ENCODE data around the gene NRG2.

NRG2 gene

GRCh38 chr5:140040358-140040757 lies 2.7 kb downstream of the NRG2 start:
- no peak for ATAC-seq

DNA sequence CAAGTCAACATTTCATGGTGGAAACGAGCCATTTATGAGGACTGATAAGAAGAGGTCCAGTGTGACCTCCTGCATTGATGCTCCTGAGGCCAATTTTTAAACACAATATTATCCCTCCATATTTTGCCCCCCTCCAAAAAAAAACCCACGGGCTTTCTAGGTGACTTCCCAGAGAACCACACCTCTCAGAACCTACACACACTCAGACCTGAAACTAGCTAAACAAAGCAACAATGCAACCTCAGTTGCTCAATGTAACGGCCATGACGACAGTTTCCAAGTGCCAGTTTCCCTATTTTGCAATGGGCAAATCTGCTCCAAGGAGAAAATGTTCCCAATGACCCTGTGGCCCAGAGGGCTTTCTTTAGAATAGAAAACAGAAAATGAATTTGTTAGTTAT lies 3.5 kb downstream of the NRG2 start:
- ATAC-seq: no peak

DNA sequence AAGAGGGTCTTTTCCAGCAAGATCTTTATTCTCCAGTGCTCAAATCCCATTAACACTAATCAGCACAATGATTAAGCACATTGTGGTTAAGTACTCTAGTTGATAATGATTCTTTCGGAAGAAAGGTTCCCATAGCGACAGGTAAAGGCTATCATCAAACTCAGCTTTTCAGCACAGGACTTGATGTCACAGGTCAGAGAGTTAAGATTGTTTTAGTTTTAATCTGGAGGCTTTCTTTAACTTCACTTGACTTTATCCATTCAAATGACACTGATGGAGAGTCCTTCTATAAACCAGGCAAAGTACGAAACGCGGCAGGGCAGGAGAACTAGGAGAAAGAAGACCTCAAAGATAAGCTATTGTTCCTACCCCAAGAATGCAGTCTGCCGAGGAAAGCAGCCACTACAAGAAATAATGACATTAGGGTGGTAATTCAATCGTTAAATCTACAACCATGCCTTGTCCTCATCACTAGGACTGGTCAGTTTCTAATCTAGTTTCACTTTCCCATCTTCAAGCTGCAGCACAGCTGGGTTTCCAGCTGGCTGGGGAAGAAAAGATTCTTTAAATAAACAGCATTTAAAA lies 4.6 kb downstream of the NRG2 start:
- ATAC-seq: no peak

DNA sequence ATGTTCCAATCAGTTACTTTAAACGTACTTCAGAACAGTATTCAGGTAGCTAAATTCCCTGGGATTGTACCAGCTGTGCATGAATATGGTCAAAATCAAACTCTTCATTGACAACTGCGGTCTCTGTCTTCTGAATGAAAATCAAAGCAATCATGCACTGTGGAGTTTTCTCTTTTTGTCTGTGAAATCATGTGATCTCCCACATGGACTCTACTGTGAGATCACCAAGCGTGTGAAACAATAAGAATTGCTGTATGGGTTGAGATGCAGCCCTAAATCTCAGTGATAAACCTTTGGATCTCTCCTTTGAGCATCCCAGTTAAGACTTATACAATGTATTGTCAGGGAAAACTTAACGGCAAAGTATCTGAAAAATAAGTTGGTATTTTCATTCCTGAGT lies 6.1 kb downstream of the NRG2 start:
- ATAC-seq: no peak

GRCh38 chr5:140035881-140036280 lies 7.2 kb downstream of the NRG2 start:
- no peak for ATAC-seq

DNA sequence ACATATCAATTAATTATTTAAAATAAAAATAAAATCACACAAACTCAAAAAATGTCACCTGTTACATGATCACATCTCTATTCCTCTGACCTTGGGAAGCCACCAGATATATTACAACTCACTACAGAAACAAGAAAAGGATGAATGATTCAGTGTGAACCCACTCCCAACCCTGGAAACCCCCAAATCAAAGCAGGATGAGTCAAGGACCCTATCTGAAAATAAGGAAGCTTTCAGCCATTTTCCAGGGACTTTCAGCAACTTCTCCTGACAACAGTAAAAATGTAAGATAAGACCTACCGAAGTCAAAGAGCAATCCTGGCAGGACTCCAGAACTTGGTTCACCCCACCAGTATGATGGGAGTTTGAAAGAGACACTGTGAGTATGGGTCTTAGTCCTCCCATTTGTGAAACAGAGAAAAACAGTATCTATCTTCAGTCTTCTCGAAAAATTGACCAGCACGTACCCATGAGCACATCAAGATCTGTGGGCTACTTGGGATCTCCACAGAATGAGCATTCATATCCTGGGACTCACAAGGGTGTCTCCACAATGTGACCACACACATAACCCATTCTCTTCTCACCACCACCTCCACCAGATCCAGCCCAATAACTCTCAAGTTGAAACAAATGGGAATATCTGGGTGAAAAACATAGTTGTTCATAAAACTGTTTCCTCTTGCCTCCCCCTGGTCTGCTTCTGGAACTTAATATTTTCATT lies 9.9 kb downstream of the NRG2 start:
- ATAC-seq: no peak

GRCh38 chr5:140032296-140032695 lies 10.8 kb downstream of the NRG2 start:
- no peak for ATAC-seq

GRCh38 chr5:140027807-140028206 lies 15.3 kb downstream of the NRG2 start:
- ATAC-seq: no peak

DNA sequence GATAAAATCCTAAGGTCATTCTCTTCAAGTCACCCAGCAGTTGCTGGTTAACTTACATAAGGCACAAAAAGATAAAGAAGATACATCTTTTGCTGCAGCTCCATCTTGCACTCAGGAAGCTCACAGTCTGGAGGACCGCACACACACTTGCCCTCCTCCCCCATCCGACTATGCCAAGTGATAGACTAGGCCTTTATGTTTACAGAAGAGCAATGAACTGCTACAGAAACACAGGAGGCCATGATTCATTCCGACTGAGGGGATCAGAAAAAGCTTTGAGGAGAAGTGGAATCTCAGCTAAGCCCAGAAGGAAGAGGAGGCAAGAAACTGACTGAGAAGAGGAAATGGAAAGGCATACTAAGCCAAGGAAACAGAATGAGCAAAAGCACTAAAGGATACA lies 17.4 kb downstream of the NRG2 start:
- no peak for ATAC-seq

DNA sequence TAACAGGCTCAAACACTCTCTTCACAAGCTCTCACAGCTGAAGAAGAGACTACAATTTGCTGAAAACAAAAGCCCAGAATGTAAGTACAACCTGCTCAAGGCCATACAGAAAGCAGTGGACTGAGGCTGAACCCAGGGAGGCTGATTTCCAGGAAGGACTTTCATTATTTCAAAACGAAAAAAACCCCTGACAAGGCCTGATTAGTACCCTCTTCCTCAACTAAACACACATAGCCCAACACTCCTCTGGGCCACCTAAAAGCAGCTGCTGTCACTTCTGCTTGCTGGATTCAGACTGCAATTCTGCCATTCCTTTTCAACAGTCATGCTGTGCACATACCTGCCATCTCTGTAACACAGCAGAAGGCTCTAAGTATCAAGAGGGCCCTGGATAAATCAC lies 18.2 kb downstream of the NRG2 start:
- ATAC-seq: no peak

DNA sequence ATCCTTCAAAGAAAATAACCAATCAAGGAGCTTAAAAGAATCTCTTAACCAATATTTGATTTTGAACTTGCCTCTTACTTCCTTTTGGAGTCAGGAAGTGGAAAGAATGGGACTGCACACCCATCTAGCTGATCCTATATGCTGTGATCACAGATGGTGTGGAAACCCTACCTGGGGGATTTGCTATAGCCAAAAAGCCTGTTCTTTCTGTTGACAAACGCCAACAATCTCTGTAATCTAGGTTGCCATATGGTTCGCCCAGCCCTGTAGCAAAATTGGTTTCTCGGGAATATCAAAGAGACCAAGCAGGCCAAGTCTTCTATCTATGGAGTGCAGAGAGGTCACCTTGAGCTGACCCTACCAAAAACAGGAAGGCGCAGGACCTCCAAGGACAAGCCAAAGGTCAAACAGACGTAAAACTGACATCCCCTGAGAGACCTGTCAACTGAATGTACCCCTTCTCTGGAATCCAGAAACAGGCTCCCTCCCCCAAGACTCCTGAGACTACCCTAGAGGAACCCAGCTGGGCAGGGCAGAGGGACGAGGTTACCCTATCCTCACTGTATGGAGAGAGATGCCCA lies 19.4 kb downstream of the NRG2 start:
- ATAC-seq: no peak

DNA sequence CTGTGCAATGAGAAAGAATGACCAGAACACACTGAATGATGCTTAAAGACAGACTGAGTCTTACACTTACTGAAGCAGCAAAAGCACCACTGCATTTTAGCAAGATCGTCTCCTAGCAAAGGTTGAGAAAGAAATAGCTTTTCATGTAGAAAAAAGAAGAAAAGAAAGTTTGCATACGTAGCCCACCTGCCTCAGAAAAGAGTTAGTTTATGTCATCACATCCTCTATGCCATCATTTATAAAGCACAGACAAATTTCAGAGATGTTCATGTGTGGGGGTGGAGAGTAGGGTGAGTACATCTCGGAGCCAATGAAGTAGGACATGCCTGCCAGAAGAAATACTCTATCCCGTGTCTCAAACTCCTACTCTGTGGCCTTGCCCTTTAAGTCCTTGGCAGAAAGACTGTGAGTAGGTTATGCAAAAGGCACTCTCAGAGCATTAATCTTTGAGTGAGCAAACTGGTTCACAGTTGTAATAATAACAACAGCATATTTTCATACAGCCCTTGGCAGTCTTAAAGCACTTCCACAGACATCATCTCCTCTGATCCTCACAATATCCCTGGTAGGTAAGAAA lies 22.4 kb downstream of the NRG2 start:
- no peak for ATAC-seq

DNA sequence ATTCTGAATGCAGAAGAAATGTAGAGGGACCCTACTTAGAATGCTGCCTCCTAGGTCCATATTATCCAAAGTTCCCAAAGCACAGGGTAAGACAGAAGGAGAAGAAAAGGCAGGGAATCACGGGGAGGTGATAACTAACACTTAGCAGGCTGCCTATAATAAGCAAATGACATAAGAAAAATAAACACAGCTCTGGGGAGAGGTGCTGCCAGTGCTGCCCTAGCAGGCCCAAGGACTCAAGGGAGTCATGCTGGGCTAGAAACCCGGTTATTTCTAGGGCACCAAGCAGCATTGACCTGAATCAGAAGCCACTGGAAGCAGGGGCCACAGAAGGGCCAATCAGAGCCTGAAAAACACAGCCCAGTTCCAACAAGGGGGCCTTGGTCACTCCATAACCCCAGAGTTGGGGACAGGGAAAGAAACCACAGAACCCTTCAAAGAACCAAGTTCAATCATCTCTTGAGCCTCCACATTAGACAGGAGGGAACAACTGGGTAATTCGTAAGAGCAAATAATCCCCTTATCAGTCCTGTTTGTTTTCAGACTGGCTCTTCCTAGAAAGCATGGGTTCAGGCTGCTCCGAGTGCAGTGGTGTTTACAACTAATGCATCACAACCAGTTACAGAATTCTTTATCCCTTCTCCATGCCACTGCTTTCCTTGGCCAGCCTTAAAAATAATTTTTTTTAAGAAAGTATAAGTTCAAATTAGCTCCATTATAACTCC lies 24.0 kb downstream of the NRG2 start:
- ATAC-seq: no peak

DNA sequence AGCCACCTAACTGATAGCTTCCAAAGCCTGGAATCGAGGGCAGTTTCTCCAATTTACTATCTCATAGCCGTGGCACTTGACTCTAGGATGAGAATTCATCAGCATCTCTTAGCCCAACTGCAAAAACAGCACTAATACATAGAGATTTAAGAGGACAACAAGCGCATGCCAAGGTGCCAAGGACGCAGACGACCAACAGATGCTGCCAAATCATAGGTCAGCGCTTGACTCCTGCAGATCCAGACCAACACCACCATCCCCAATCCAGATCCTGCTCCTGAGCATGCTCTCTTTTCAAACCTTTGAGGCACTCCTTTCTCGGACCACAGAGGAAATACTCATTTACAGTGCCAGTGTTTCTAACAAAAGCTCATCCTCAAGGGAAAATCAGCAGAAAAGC lies 24.6 kb downstream of the NRG2 start:
- ATAC-seq: no peak

DNA sequence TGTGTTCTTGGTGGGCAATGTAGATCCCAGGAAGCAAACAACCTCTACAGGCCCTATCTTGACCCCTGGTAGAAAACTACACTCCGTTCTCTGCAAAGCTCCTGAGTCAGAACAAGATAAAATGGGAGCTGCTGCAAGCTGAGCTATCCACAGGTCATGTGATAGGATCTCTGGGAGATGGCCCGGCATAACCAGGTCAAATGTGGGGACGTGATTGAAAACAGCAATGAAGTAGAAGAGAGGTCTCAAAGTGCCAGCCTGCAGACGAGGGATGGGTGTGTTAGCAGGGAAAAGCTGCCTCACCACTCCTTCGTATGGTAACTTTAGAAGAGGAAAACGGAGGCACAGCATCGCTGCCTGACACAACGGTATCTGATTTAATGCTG lies 25.0 kb downstream of the NRG2 start:
- ATAC-seq: no peak

DNA sequence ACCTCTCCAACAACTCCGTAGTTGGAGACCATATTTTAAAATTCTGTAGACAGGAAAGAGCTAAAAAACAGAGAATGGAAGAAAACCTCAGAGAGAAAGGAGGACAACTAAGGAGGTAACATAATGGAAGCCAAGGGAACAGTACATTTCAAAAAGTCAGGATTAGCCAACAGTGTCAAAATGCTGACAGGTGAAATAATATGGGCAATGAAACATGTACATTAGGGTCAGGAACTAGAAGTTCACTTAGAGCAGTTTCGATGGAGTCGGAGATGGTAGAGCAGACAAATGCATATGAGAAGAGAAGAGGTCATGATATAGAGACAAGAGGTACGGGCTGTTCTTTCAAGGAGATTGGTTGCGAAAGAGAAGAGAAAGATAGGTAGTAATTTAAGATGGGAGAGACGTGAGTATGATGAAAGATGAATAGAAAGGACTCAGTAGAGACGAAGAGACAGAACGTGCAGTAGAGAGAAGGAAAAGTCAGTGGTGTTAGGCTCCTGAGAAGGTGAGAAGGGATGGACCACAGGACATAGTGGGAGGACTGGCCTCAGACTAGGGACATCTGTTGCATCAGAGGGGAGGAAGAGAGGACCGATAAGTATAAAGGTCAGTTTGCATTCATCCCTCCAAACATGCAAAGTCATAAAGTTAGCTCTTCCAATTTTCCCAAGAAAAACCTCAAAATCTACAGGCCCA lies 25.6 kb downstream of the NRG2 start:
- no peak for ATAC-seq

DNA sequence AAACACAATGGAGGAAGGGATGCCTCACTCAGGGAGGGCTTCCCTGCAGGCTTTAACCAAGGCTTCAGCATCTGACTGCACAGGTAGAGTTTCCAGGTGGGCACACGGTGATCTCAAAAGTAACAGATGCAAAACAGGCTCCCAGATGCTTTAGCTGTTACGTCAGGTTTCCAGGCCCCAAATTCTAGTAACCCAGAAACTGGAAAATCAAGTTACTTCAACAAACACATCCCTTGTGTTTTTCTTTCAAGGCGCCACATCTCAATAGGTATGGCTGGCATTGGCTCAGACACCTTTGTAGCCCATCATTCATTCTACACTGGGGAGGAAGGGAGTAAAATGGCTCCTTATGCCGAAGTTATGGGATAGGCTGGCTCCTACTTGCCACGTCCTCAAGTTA lies 27.4 kb downstream of the NRG2 start:
- no peak for ATAC-seq

GRCh38 chr5:140014751-140015150 lies 28.3 kb downstream of the NRG2 start:
- ATAC-seq: no peak

DNA sequence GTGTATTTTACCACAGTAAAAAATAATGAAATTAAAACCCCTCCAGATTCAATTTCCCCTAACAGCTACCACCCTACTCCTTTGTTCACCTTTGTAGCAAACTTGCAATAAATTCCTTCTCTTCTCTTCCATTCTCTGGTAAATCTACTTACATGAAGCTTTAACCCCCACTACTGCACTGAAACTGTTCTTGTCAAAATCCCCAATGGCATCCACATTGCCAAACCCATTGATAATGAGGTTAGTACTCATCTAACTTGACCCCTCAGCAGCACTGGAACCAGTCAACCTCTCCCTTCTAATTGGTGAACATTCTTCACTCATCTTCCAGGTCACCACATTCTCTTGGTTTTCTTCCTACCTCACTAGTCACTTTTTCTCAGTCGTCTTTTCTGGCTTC lies 29.6 kb downstream of the NRG2 start:
- no peak for ATAC-seq

GRCh38 chr5:140012443-140012842 lies 30.7 kb downstream of the NRG2 start:
- no peak for ATAC-seq

DNA sequence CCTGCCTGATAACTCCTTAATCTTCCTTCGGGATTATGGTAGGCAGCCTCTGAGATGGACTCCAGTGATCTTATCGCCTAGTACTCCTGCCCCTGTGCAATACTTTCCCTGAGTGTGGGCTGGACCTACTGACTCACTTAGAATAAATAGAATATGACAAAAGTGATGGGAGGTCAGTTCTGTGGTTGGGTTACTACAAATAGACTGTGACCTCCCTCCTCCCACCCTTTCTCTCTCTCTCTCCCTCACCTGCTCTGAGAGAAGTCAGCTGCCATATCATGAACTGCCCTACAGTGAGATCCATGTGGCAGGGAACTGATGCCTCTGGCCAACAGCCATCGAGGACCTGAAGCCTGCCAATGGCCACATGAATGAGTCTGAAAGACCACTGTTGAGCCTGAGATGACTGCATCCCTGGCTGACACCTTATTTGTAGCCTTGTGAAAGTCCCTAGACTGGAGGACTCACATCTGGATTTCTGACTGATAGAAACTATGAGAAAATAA lies 31.7 kb downstream of the NRG2 start:
- ATAC-seq: no peak

DNA sequence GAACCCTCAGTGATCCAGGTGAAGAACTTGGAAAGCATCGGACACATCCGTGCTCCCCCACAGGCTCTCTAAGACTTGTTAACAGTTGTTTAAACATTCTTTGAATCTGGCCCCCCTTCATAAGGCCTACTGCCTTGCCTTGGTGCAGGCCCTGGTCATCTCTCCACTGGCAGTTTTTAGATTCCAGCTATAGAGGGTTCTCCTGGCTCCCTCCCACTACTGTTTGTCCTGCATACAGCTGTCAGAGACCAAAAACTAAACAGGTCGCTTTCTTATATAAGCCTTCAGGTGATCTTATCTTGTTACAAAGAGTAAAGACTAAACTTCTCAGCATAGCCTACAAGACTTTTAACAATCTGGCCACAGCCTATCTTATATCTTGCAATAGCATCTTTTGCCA lies 32.3 kb downstream of the NRG2 start:
- ATAC-seq: no peak

GRCh38 chr5:140007311-140007710 lies 35.8 kb downstream of the NRG2 start:
- ATAC-seq: no peak
